ENCODE measurements around the gene TMPRSS3. TPM values are rescaled to one million over a fixed set of nuclear protein-coding genes. Genes with fewer than 3 reads are reported as not detected.
"Not testable (repeated sequence)": the region's sequence is repeated elsewhere in the genome, so short reads cannot be mapped to it uniquely, and the experiment has no call there.

The TMPRSS3 gene
- total and polyA plus RNA-seq, 11 donors: 0.59 to 2.7 TPM; not detected in 9

DNA sequence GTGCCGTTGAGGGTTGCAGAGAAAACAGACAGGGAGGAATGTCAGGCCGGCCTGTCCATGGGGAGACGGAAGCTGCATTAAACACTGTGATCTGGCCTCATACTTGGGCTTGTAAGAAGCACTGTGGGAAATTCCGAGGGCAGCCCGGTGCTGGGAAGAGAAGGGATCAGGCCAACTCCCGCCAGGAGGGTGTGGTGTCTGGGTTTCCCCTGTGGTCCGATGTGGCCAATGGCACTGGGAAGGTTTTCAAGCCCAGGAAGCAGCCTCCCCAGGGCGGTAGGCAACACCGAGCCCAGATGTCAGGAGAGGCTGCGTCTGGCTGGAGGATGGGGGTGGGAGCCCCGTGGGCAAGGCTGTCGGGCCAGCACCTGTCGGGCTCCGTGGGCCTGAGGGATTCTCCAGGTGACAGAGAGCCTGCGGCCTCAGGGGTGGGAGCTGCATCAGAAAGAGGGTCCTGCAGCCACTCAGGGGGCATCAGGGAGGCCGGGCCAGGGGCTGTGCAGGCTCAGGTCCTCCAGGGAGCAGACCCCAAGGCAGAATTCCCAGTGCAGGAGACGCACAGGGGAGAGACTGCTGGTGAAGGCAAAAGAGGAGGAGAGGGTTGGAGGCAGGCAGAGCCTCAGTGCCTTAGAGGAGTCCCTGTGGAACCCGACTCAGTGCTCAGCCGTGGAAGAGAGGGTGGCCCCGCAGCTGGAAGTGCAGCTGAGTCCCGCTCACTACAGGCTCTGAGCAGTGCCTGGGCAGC is 16.2 kb upstream of the TMPRSS3 start:
- 53 to 62% (median 59%) methylated on average over 21 of the region's 21 CpGs for whole genome bisulfite sequencing, 4 donors
- intact Hi-C loops (cut with DNase I): no loop called here
- Histone ChIP-seq H3K9me3 (no peaks in the 10 kb centered on the region), H3K27me3 (peaks cover 0 to 23% (median 6%) of the 10 kb centered on the region in 9 donors), H3K36me3 (no peaks in the 10 kb centered on the region), H3K27ac (no peak overlapping the region), H3K4me1 (peaks cover 0 to 21% (median 0%) of the 10 kb centered on the region in 12 donors), H3K4me3 (no peak overlapping the region)
- DNase-seq (no peak), ATAC-seq (peak in 2 of 4 donors; percentile 11 to 38)
- TF ChIP-seq, protein P1, sequence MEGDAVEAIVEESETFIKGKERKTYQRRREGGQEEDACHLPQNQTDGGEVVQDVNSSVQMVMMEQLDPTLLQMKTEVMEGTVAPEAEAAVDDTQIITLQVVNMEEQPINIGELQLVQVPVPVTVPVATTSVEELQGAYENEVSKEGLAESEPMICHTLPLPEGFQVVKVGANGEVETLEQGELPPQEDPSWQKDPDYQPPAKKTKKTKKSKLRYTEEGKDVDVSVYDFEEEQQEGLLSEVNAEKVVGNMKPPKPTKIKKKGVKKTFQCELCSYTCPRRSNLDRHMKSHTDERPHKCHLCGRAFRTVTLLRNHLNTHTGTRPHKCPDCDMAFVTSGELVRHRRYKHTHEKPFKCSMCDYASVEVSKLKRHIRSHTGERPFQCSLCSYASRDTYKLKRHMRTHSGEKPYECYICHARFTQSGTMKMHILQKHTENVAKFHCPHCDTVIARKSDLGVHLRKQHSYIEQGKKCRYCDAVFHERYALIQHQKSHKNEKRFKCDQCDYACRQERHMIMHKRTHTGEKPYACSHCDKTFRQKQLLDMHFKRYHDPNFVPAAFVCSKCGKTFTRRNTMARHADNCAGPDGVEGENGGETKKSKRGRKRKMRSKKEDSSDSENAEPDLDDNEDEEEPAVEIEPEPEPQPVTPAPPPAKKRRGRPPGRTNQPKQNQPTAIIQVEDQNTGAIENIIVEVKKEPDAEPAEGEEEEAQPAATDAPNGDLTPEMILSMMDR (IDR thresholded peaks at IDR 0.05): no peak
- TF ChIP-seq POLR2A (IDR thresholded peaks at IDR 0.05): no peak

GRCh38 chr21:42411197-42411869 is 15.5 kb upstream of the TMPRSS3 start:
- ATAC-seq: no peak
- WGBS, 4 donors: 56 to 65% (median 57%) methylated on average over 7 of the region's 7 CpGs
- H3K36me3 ChIP-seq: no peaks in the 10 kb centered on the region
- intact Hi-C loops (cut with DNase I): no loop called here
- DNase-seq: no peak
- H3K27ac ChIP-seq: no peak overlapping the region
- H3K9me3 ChIP-seq: no peaks in the 10 kb centered on the region
- H3K4me1 ChIP-seq: peaks cover 0 to 18% (median 0%) of the 10 kb centered on the region in 12 donors
- H3K4me3 ChIP-seq: no peak overlapping the region
- H3K27me3 ChIP-seq: peaks cover 0 to 21% (median 6%) of the 10 kb centered on the region in 9 donors
- TF ChIP-seq, protein P1 (IDR thresholded peaks at IDR 0.05): no peak
- TF ChIP-seq POLR2A (IDR thresholded peaks at IDR 0.05): no peak

DNA sequence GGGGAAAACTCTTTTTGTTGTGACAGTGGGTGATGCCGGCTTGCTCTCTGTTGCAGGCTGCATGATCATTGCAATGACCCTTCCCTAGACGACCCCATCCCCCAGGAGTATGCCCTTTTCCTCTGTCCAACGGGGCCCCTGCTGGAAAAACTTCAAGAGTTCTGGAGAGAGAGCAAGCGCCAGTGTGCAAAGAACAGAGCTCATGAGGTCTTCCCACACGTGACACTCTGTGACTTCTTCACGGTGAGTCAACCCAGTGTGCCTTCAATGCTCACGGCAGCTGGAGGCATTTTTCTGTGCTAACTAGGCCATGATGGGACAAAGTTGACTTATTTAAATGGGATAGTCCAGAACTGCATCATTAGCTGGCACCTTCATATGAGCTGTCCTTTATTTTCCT is 13.5 kb upstream of the TMPRSS3 start:
- Histone ChIP-seq H3K27me3 (peaks cover 0 to 19% (median 6%) of the 10 kb centered on the region in 9 donors), H3K27ac (no peak overlapping the region), H3K4me3 (no peak overlapping the region), H3K36me3 (no peaks in the 10 kb centered on the region), H3K9me3 (no peaks in the 10 kb centered on the region), H3K4me1 (no peaks in the 10 kb centered on the region)
- intact Hi-C loops (cut with DNase I): no loop called here
- DNase-seq (no peak), ATAC-seq (no peak)
- WGBS, 4 donors: 72 to 79% (median 77%) methylated on average over 7 of the region's 7 CpGs
- TF ChIP-seq POLR2A (IDR thresholded peaks at IDR 0.05): no peak
- TF ChIP-seq, protein P1 (IDR thresholded peaks at IDR 0.05): no peak

GRCh38 chr21:42408718-42409117 is 12.9 kb upstream of the TMPRSS3 start:
- ATAC-seq; DNase-seq; H3K4me3 ChIP-seq; intact Hi-C loops (cut with DNase I); H3K4me1 ChIP-seq; H3K9me3 ChIP-seq; H3K36me3 ChIP-seq; H3K27ac ChIP-seq: not testable (repeated sequence)
- H3K27me3 ChIP-seq: peaks cover 0 to 23% (median 6%) of the 10 kb centered on the region in 9 donors
- 75 to 87% (median 85%) methylated on average over 5 of the region's 5 CpGs for WGBS, 4 donors

Measured in heart left ventricle (tissue), 16 donors.